SK-N-SH treated with all-trans-retinoic acid at 6 μM for 48 hours (cell line): ENCODE measurements around the gene HRG.

Experiments used
- ESRRG ChIP-seq: fragments of 250-450 bp; sonication (Bioruptor Pico); IDR thresholded peaks from 2 replicates; pipeline ENCODE4 v1.6.1; 2021; ENCODE audit warnings: mild to moderate bottlenecking
- GLIS3 ChIP-seq: fragments of 250-450 bp; sonication (Bioruptor Pico); IDR thresholded peaks from 2 replicates; pipeline ENCODE4 v1.5.0; 2020; ENCODE audit warnings: mild to moderate bottlenecking, moderate library complexity
- OSR1 ChIP-seq: fragments of 250-450 bp; sonication (Bioruptor Pico); IDR thresholded peaks from 2 replicates; pipeline ENCODE4 v1.8.0; 2022; ENCODE audit warnings: moderate library complexity, mild to moderate bottlenecking, inconsistent platforms
- TF ChIP-seq, protein P1 (sequence below): fragments of 250-450 bp; sonication (Bioruptor Pico); IDR thresholded peaks from 2 replicates; pipeline ENCODE4 v1.8.0; 2021; ENCODE audit warnings: low read depth, mild to moderate bottlenecking, moderate library complexity, borderline replicate concordance

DNA sequence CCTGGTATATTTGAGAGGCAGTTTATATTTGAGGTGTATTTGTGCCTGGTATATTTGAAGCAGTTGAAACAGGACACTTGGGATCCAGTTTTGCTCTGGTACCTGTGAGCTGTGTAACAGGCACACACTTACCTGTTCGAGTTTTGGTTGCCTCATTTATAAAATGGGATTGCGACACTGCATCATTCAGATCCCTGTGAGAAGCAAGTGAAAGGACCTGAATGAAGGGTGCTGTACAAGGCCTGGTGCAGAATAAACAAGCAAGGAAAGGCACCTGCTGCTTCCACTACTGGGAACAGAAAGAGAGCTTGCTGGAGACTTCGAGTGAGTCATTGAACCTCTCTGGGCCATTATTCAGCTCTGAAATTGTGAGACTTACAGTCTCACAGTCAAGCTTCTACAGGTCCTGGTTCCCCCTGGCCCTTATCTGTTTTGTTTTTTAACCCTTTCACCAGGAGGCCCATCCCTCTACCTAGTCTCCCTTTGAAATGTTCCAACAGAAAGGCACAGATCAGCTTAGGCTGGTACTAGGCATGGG lies 14.1 kb upstream of the HRG start:
- TF ChIP-seq OSR1 (CRISPR knock-in tag) (no peak), GLIS3 (CRISPR knock-in tag) (no peak), ESRRG (no peak)
- TF ChIP-seq, protein P1, sequence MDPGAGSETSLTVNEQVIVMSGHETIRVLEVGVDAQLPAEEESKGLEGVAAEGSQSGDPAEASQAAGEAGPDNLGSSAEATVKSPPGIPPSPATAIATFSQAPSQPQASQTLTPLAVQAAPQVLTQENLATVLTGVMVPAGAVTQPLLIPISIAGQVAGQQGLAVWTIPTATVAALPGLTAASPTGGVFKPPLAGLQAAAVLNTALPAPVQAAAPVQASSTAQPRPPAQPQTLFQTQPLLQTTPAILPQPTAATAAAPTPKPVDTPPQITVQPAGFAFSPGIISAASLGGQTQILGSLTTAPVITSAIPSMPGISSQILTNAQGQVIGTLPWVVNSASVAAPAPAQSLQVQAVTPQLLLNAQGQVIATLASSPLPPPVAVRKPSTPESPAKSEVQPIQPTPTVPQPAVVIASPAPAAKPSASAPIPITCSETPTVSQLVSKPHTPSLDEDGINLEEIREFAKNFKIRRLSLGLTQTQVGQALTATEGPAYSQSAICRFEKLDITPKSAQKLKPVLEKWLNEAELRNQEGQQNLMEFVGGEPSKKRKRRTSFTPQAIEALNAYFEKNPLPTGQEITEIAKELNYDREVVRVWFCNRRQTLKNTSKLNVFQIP (CRISPR knock-in tag): no peak
